ENCODE data around the gene ZNF121.
"Not testable (repeated sequence)": the region's sequence is repeated elsewhere in the genome, so short reads cannot be mapped to it uniquely, and the experiment has no call there.

ZNF121 gene

DNA sequence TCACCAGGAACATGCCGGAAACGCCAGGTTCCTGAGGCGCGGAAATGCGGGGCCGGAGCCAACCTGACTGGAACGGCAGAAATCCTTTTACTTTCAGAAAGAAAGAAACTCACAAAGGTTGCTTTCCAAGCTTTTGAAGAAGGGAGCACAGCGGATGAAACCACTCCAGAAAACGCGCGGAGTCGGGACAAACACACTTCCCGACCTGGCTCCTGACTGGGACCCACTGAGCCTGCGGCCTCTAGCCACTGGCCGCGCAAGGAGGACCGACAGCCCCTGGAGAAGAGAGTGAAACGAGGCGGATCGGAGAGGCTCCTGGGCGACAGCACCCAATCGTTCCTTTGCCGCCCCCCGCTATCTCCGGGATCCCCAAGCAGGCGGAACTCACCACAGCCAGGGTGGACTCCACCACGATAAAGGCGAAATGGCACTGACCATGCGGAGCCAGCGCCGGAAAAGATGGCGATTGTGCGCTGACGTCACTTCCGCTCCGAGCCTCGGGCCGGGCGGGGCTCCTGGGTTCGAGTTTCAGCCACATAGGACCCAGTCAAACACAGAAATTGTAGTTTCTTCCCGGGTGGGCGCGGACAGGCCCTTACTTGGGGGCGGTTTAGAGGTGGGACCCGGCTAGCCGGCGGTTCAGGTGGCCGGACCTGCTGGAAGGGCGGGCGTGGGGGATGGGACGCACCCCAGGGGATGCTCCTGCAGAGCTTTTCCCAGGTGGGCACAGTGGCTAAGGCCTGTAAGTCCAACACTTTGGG, at the start of gene ZNF121:
Gene ZNF121, minus strand, starts transcription at position 432 of the 761 bp plus-strand sequence. CDS start 16,407 bp downstream, outside the sequence.
- DNase-seq (ENCODE audit: low read depth in 1 of 2, low spot score in 1 of 2) = peak; percentile 57 to 69

DNA sequence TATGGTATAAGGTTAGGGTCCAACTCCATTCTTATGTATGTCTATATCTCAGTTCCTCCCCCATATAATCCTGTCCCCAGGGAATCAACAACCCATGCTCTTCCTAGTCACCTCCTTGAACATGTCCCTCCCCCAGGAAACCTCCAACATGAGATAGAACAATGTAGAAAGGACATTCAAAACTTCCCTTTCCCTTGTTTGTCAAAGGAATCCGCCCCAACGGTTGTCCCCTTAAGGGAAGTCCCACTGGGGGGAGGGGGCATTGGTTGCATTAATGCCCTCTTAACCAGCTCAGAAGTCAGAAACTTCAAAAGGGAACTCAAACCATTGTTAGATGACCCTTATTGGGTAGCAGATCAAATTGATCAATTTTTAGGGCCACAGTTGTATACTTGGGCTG, 43.6 kb upstream of the ZNF121 start:
- no peak for DNase-seq (ENCODE audit: low read depth in 1 of 2, low spot score in 1 of 2)

DNA sequence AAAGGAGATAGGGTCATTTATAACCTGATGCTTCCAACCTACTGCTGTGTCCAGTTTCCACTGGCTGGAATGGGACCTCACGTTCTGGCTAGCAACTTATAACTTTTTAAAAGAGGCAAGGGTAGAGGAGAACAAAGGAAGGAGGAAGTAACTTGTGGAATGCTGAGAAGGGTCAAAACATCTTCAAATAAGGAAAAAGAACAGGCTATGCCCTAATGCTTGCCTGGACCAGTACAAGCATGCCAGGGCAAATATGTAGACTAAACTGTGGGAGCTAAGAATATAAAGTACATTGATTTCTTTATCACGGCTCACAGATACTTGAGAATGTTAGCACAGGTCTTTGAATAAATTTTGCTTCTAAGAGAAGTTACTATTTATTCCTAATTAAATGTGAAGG, 38.2 kb upstream of the ZNF121 start:
- no peak for DNase-seq (ENCODE audit: low read depth in 1 of 2, low spot score in 1 of 2)

DNA sequence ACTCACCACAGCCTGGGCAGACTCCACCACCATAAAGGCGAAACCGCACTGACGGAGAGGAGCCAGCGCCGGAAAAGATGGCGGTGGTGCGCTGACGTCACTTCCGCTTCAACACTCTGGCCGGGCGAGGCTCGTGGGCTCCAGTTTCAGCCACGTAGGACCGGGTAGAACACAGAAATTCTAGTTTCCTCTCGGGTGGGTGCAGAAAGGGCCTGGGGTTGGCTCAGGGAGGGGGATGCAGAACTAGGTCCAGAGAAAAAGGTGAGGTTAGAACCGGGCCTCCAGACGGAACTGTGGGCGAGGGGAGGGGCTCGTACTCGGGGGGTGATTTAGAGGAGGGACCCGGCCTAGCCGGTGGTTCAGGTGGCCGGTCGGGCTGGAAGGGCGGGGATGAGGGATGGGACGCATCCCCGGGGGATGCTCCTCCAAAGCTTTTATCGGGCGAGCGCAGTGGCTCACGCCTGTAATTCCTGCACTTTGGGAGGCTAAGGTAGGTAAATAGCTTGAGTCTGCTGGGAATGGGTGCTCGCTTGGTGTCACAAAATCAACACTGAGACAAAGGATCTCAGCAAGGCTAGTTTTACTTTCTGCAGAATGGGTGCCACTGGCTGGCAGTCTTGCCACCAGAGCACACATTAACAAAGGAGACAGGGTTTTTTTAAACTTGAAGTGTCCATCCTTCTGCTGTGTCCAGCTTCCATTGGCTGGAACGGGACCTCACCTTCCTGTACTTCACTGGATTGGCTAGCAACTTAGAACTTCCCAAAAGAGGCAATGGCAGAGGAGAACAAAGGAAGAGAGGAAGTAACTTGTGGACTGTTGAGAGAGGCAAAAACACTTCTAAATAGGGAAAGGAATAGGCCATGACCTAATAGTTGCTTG, 37.1 kb upstream of the ZNF121 start, which contains the start of gene ZNF561:
Gene ZNF561, minus strand, starts transcription at position 77 of the 882 bp plus-strand sequence. CDS start 1,776 bp downstream, outside the sequence.
- peak; percentile 71 to 81 for DNase-seq (ENCODE audit: low read depth in 1 of 2, low spot score in 1 of 2)

DNA sequence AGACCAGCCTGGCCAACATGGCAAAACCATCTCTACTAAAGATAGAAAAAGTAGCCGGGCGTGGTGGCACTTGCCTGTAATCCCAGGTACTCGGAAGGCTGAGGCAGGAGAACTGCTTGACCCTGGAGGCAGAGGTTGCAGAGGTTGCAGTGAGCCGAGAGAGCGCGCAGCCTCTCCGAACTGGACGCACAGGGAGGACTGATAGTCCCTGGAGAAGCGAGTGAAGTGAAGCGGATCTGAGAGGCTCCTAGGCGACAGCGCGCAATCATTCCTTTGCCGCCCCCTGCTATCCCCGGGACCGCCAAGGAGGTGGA, 36.5 kb upstream of the ZNF121 start:
- DNase-seq (ENCODE audit: low read depth in 1 of 2, low spot score in 1 of 2) = no peak

DNA sequence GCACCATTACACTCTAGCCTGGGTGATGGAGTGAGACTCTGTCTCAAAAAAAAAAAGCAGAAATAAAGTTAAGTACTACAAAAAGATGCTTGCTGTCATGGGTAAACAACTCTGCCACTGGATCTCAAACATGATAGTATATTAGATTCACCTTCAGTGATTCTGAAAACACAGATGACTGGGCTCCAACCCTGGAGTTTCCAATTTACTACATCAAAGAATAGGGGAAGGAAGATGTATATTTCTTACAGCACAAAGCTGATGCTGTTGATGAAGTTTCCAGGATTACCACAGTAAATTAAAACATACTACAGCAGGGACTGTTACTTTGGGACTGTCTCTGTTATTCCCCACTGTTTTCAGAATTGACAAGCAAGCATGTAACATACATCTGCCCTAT, 31.5 kb upstream of the ZNF121 start:
- no peak for DNase-seq (ENCODE audit: low read depth in 1 of 2, low spot score in 1 of 2)

DNA sequence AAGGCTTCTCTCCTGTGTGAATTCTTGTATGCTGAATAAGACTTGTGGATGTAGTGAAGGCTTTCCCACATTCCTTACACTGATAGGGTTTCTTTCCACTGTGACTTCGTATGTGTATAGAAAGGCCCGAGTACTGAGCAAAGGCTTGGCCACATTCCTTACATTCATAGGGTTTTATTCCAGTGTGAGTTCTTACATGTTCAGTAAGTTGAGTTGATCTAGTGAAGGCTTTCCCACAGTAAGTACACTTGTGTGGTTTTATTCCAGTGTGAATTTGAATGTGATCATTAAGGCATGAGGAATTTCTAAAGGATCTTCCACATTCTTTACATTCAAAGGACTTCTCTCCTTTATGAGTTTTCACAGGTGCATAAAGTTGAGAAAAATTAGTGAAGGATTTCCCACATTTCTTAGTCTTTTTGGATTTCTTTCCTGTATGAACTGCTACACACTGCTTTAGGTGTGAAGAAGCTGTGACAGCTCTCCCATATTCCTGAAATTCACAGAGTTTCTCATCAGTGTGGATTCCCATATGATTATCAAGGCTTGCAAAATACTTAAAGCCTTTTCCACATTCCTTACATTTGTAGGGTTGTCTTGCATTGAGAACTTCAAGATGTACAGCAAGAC, 26.3 kb upstream of the ZNF121 start:
- no peak for DNase-seq (ENCODE audit: low read depth in 1 of 2, low spot score in 1 of 2)

DNA sequence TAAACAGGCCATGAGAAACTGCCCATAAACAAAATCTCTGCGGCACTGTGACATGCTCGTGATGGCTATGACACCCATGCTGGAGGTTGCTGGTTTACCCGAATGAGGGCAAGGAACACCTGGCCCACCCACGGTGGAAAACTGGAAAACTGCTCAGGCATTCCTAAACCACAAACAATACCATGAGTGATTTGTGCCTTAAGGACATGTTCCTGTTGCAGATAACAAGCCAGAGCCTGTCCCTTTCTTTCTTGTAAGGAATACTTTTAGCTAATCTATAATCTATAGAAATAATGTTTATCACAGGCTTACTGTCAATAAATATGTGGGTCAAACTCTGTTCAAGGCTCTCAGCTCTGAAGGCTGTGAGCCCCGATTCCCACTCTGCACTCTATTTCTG, 24.6 kb upstream of the ZNF121 start:
- no peak for DNase-seq (ENCODE audit: low read depth in 1 of 2, low spot score in 1 of 2)

DNA sequence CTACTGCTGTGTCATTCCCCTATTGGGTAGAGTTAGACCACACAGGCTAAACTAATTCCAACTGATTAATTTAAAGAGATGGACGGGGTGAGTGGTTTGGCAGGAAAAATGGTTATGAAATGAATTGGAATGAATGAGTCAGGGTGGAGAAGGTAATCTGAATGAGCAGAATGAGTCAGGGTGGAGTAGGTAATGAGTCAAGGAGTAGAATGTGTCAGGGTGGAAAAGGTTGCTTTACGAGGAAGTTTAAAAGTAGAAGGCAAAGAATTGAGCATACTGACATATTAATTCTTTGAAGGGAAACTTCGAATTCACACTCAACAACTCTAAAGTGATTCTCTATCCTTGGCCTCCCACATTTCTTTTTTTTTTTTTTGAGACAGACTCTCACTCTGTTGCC, 12.7 kb upstream of the ZNF121 start:
- no peak for DNase-seq (ENCODE audit: low read depth in 1 of 2, low spot score in 1 of 2)

DNA sequence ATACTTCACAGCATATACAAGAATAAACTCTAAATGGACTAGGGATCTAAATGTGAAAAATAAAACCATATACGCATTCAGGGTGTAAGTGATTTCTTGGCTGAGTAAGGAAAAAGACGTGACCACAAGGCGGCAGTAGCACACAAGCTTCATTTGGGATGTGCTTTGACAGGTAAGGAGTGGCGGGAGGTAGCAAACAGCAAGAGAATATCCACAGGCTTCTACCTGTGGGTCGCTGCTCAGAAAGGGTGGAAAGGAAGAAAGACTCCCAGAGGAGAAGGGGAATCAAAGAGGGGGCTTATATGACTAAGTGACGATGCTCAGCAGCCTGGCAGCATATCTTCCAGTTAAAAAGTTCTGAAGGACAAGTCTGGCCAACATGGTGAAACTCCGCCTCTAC, 2.5 kb upstream of the ZNF121 start:
- peak; percentile 57 to 58 for DNase-seq (ENCODE audit: low read depth in 1 of 2, low spot score in 1 of 2)

DNA sequence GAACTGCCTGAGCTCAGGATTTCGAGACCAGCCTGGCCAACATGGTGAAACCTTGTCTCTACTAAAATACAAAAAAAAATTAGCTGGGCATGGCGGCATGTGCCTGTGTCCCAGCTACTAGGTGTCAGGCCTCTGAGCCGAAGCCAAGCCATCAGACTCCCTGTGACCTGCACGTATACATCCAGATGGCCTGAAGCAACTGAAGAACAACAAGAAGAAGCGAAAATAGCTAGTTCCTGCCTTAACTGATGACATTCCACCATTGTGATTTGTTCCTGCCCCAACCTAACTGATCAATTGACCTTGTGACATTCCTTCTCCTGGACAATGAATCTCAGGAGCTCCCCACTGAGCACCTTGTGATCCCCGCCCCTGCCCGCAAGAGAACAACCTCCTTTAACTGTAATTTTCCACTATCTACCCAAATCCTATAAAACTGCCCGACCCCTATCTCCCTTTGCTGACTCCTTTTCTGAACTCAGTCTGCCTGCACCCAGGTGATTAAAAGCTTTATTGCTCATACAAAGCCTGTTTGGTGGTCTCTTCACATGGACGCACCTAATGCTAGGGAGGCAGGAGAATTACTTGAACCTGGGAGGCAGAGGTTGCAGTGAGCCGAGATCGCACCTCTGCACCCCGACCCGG, 2.1 kb downstream of the ZNF121 start:
- DNase-seq (ENCODE audit: low read depth in 1 of 2, low spot score in 1 of 2) = not testable (repeated sequence)

DNA sequence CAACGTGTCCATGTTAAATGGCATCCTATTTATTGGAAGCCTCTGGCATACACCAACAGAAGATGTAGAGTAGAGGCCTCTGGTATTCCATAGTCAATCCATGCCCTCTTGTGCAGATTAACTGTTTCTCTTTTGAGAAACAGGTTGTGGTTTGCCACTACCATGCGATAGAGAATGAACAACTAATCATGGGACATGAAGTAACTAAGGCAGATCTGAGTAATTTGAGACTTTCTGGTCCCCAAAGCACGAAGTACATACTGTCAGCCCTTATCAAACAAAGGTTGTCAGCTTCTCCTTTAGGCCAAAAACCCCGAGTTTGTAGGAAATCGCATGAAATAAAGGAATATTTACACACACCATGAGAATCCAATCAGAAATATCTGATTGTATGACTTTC, 3.6 kb downstream of the ZNF121 start:
- no peak for DNase-seq (ENCODE audit: low read depth in 1 of 2, low spot score in 1 of 2)

DNA sequence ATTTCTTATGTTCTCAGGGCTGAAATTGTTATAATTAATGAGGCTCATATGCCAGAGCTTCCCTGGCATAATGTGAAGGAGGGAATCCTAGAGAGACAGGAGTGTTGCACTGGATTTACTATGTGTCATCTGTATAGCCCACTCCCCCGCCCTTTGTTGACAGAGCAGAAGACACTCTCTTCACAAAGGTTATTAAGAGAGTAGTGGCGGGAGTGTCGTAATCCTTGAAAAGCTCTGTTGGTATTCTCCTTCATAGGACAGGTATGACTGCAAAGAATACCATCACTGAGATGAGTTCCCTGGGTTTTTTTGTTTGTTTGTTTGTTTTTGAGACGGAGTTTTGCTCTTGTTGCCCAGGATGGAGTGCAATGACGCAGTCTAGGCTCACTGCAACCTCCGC, 14.0 kb downstream of the ZNF121 start:
- DNase-seq (ENCODE audit: low read depth in 1 of 2, low spot score in 1 of 2) = no peak

DNA sequence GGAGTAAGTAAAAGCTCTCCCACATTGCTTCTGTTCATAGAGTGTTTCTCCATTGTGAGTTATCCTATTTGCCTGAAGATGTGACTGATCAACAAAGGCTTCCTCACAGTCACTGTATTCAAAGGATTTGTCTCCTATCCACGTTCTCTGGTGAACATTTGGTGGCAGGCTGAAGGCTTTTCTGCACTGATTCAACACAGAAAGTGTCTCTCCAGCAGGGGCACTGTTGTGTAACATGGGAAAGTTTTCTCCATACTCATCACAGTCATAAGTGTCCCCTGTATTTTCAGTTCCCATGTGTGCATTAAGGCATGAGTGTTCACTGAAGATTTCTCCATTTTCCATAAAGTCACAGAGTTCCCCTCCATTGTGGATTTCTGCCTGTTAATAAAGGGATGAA, 17.6 kb downstream of the ZNF121 start:
- no peak for DNase-seq (ENCODE audit: low read depth in 1 of 2, low spot score in 1 of 2)

DNA sequence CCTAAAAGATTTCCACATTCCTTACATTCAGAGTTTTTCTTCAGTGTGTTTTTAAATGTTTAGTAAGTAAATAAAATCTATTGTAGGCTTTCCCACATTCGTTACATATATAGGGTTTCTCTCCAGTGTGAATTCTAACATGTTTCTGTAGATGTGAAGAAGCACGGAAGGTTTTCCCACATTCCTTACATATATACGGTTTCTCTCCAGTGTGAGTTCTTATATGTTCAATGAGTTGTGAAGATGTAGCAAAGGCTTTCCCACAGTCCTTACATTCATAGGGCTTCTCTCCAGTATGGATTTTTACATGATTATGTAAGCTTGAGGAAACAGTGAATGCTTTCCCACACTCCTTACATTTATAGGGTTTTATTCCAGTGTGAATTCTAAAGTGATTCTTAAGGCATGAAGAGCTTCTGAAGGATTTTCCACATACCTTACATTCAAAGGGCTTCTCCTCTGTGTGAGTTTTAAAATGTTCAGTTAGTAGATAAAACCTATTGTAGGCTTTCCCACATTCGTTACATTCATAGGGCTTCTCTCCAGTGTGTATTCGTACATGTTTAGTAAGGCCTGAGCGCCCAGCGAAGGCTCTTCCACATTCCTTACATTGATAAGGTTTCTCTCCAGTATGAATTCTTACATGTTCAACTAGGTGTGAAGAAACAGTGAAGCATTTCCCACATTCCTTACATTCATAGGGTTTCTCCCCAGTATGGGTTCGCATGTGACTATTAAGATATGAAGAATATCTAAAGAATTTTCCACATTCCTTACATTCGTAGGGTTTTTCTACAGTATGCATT, 18.2 kb downstream of the ZNF121 start:
- DNase-seq (ENCODE audit: low read depth in 1 of 2, low spot score in 1 of 2) = no peak

DNA sequence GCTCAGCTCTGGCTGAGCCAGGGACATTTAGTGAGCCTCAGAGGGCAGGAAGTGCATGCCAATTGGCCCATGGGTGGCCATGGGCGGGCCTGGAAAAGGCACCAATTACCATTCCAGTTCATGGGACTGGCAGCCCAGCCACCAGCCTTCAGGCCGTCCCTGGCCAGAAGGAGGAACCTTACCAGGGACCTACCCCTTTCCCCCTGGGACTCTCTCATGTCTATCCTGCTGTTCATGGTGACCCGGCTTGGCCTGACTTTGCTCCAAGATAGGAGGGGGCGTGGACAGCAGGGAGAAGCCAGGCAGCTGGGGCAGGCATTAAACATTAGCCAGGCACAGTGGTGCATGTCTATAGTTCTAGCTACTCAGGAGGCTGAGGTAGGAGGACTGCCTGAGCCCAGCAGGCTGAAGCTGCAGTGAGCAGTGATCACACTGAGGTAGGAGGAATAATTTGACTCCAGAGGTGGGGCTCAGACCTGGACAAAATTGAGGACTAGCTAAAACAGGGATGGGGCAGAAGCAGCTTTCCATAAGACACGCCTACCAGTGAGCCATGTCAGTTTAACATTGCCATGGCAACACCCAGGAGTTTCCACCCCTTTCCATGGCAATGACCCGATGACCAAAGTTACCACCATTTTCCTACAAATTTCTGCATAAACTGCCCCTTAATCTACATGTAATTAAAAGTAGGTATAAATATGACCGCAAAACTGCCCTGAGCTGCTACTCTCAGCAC, 31.6 kb downstream of the ZNF121 start:
- no peak for DNase-seq (ENCODE audit: low read depth in 1 of 2, low spot score in 1 of 2)

DNA sequence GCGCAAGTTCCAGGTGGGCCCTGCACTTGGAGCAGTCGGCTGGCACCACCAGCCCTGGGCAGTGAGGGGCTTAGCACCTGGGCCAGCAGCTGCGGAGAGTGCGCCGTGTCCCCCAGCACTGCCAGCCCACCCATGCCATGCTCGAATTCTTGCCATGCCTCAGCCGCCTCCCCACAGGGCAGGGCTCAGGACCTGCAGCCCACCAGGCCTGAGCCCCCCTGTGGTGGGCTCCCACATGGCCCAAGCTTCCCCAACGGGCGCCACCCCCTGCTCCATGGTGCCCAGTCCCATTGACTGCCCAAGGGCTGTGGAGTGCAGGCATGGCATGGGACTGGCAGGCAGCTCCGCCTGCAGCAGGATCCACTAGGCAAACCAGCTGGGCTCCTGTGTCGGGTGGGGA, 36.4 kb downstream of the ZNF121 start:
- no peak for DNase-seq (ENCODE audit: low read depth in 1 of 2, low spot score in 1 of 2)

DNA sequence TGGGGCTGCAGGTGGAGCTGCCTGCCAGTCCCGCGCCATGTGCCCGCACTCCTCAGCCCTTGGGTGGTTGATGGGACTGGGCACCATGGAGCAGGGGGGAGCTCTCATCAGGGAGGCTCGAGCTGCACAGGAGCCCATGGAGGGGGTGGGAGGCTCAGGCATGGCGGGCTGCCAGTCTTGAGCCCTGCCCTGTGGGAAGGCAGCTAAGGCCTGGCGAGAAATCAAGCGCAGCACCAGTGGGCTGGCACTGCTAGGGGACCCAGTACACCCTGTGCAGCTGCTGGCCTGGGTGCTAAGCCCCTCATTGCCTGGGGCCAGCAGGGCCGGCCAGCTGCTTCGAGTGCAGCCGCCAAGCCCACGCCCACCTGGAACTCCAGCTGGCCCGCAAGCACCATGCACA, 43.0 kb downstream of the ZNF121 start:
- DNase-seq (ENCODE audit: low read depth in 1 of 2, low spot score in 1 of 2) = not testable (repeated sequence)

DNA sequence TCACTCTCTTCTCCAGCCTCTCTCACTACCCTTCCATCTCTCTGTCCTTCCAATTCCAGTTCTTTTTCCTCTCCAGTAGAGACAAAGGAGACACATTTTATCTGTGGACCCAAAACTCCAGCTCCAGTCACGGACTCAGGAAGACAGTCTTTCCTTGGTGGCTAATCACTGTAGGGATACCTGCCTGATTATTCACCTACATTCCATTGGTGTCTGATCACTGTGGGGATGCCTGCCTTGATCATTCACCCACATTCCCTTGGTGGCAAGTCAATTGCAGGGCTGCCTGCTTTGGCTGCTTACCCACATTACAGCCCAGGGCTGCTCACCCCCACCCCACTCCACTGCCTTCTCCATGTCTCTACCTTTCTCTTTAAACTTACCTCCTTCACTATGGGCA, 44.4 kb downstream of the ZNF121 start:
- not testable (repeated sequence) for DNase-seq (ENCODE audit: low read depth in 1 of 2, low spot score in 1 of 2)

DNA sequence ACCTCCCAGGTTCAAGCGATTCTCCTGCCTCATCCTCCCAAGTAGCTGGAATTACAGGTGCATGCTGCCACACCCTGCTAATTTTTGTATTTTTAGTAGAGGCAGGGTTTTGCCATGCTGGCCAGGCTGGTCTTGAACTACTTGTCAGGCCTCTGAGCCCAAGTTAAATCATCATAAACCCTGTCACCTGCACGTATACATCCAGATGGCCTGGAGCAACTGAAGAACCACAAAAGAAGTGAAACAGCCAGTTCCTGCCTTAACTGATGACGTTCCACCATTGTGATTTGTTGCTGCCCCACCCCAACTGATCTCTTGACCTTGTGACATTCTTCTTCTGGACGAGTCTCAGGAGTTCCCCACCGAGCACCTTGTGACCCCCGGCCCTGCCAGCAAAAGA, 45.1 kb downstream of the ZNF121 start:
- not testable (repeated sequence) for DNase-seq (ENCODE audit: low read depth in 1 of 2, low spot score in 1 of 2)

All from activated T-helper 1 cell treated with anti-CD3 and anti-CD28 coated beads, Interleukin-2, amount 50 U/mL, for 16 hours (primary cell).